ENCODE data around the gene ABCC4.

ABCC4 gene

DNA sequence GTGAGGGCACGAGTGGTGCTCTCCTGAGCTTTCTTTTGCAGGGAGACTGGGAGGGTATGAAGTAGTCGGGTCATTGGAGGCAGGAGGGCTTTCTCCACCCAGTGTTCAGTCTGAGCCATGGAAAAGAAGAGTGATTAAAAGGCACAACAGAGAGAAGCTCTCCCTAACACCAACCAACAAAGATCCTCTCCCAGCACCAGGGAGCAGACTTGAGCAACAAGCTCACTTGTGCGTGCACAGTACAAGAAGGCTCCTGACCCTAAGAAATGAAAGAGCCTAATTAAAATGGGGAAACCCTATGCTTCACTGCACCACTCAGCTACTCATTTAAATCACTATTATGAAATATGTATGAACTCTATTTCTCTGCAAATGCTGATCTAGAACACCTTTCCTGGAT, 312.6 kb downstream of the ABCC4 start:
- DNase-seq (ENCODE audit: low read depth), result no peak
- TF ChIP-seq, protein P1, sequence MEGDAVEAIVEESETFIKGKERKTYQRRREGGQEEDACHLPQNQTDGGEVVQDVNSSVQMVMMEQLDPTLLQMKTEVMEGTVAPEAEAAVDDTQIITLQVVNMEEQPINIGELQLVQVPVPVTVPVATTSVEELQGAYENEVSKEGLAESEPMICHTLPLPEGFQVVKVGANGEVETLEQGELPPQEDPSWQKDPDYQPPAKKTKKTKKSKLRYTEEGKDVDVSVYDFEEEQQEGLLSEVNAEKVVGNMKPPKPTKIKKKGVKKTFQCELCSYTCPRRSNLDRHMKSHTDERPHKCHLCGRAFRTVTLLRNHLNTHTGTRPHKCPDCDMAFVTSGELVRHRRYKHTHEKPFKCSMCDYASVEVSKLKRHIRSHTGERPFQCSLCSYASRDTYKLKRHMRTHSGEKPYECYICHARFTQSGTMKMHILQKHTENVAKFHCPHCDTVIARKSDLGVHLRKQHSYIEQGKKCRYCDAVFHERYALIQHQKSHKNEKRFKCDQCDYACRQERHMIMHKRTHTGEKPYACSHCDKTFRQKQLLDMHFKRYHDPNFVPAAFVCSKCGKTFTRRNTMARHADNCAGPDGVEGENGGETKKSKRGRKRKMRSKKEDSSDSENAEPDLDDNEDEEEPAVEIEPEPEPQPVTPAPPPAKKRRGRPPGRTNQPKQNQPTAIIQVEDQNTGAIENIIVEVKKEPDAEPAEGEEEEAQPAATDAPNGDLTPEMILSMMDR (IDR thresholded peaks at IDR 0.05; ENCODE audit: control insufficient read depth, insufficient read depth, low read depth, low read length, missing control alignments), result no peak

DNA sequence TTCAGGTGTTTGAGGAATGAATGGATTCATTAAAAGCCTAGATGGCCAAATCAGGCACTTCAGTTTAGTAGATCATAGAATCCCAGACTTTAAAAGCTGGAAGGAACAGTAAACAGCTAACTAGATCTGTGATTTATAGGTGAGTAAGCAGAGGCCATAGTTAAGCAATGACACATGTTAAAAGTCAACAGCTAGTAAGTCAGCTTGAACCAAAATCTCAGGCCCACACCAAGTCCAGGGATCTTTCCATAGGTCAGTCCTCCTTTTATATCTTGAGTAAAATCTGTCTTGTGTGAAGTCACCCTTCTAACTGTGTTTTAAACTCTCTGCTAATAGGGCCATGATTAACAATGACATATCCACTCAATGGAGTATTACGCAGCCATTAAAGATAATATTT, 313.4 kb downstream of the ABCC4 start:
- TF ChIP-seq, protein P1 (IDR thresholded peaks at IDR 0.05; ENCODE audit: control insufficient read depth, insufficient read depth, low read depth, low read length, missing control alignments), result no peak
- H3K4me3 ChIP-seq (ENCODE audit: control insufficient read depth, low read depth, low read length), result no peak overlapping the region
- no peak for DNase-seq (ENCODE audit: low read depth)

More for the DNA sequence above, 312.6 kb downstream of the ABCC4 start:
- H3K4me3 ChIP-seq (ENCODE audit: control insufficient read depth, low read depth, low read length), result no peak overlapping the region

DNA sequence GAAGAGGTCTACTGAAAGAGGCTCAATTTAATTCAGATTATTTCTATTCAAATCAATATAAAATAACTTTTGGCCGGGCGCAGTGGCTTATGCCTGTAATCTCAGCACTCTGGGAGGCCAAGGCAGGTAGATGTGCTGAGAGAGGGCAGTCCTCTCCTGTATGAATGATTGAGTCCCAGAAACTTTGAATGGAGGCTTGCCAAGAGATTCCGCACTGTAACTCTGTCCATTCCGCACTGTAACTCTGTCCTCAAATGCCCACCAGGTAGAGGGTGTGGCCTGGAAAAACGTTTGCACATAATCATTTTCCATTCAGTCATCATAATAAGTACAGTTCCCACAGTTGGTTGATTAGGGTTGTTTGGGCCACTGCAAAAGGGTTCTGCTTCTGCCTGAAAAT, 314.2 kb downstream of the ABCC4 start:
- H3K4me3 ChIP-seq (ENCODE audit: control insufficient read depth, low read depth, low read length), result no peak overlapping the region
- DNase-seq (ENCODE audit: low read depth), result no peak
- TF ChIP-seq, protein P1 (IDR thresholded peaks at IDR 0.05; ENCODE audit: control insufficient read depth, insufficient read depth, low read depth, low read length, missing control alignments), result no peak

DNA sequence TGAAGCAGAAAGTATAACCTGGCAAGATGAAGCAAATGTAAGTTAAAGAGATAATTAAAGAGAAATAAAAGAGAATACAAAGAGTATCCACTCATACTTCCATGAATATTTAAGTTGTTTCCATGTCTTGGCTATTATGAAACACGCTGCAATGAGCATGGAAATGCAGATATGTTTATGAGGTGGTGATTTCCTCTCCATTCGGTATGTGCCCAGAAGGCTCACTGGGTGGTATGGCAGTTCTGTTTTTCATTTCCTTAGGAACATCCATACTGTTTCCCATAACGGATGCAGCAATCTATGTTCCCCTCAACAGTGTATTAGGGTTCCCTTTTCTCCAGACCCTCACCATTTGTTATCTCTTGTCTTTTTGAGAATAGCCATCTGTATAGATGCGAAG, 316.3 kb downstream of the ABCC4 start:
- DNase-seq (ENCODE audit: low read depth), result no peak
- H3K4me3 ChIP-seq (ENCODE audit: control insufficient read depth, low read depth, low read length), result no peak overlapping the region
- TF ChIP-seq, protein P1 (IDR thresholded peaks at IDR 0.05; ENCODE audit: control insufficient read depth, insufficient read depth, low read depth, low read length, missing control alignments), result no peak

DNA sequence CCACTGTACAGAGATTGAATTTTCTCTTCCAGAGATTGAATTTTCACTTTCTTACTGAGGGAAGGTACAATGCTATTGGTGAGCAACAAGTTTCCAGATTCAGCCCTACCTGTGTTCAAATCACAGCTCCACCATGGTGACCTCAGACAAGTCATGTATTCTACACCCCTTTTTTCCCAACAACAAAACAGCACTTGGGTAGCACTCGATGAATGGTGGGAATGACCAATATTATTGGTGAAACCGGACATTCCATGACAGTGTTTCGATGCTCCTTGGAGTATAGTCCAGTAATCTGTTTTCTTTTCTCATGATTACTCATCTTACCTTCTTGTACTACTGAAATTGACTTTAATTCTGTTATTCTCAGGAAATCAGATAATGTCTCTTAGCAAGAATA, 322.7 kb downstream of the ABCC4 start:
- TF ChIP-seq, protein P1 (IDR thresholded peaks at IDR 0.05; ENCODE audit: control insufficient read depth, insufficient read depth, low read depth, low read length, missing control alignments), result no peak
- H3K4me3 ChIP-seq (ENCODE audit: control insufficient read depth, low read depth, low read length), result no peak overlapping the region
- no peak for DNase-seq (ENCODE audit: low read depth)

DNA sequence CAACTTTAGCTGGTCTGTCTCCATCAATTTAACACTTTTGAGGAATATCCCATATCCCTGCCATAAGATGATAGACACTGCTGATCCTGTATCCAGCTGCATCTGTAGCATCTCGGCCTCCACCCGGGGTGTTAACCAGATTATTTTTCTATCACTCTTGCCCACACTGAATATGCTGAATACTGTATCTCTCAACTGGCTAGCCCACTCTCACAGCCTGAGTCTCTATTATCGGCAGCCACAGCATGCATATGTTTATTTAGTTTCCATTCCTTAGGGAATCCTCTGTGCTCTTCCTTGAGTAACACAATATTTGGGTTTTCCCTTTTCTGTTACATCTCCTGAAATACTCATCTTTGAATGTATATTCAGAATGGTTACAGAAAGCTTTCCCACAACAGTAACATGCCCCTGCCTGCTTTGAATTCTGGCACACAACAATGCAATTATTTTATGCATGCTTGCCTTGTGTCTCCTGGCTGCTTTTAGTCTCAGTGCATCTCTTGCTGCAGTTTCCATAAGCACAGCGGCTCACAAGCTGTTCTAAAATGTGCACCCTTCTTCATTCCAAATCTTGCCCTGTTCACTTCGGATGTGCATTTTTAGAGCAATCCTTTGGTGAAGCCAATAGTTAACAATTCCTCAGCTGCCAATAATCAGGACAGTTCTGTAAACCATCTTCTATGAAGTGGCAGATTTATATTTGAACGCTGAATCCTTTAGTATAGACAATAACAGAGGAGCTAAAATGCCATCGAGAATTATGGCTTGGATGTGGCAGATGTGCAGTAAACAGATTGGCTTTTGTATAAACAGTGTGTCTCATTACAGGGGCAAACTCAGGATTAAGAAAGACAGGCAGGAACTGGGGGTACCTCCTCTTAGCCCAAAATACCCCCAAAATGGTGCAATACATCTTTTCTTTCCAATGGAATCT, 327.0 kb downstream of the ABCC4 start:
- TF ChIP-seq, protein P1 (IDR thresholded peaks at IDR 0.05; ENCODE audit: control insufficient read depth, insufficient read depth, low read depth, low read length, missing control alignments), result no peak
- H3K4me3 ChIP-seq (ENCODE audit: control insufficient read depth, low read depth, low read length), result no peak overlapping the region
- no peak for DNase-seq (ENCODE audit: low read depth)

All from AG09309 (cell line).